GDM1 (cell line): Measurements from ENCODE around the gene NLRP13.
"Not testable (repeated sequence)": the region's sequence is repeated elsewhere in the genome, so short reads cannot be mapped to it uniquely, and the experiment has no call there.

Source experiments
- DNase-seq: peaks from one replicate; lab custom pipeline; 2025; lab: John Stamatoyannopoulos, UW

Gene NLRP13, protein sequence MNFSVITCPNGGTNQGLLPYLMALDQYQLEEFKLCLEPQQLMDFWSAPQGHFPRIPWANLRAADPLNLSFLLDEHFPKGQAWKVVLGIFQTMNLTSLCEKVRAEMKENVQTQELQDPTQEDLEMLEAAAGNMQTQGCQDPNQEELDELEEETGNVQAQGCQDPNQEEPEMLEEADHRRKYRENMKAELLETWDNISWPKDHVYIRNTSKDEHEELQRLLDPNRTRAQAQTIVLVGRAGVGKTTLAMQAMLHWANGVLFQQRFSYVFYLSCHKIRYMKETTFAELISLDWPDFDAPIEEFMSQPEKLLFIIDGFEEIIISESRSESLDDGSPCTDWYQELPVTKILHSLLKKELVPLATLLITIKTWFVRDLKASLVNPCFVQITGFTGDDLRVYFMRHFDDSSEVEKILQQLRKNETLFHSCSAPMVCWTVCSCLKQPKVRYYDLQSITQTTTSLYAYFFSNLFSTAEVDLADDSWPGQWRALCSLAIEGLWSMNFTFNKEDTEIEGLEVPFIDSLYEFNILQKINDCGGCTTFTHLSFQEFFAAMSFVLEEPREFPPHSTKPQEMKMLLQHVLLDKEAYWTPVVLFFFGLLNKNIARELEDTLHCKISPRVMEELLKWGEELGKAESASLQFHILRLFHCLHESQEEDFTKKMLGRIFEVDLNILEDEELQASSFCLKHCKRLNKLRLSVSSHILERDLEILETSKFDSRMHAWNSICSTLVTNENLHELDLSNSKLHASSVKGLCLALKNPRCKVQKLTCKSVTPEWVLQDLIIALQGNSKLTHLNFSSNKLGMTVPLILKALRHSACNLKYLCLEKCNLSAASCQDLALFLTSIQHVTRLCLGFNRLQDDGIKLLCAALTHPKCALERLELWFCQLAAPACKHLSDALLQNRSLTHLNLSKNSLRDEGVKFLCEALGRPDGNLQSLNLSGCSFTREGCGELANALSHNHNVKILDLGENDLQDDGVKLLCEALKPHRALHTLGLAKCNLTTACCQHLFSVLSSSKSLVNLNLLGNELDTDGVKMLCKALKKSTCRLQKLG

DNA sequence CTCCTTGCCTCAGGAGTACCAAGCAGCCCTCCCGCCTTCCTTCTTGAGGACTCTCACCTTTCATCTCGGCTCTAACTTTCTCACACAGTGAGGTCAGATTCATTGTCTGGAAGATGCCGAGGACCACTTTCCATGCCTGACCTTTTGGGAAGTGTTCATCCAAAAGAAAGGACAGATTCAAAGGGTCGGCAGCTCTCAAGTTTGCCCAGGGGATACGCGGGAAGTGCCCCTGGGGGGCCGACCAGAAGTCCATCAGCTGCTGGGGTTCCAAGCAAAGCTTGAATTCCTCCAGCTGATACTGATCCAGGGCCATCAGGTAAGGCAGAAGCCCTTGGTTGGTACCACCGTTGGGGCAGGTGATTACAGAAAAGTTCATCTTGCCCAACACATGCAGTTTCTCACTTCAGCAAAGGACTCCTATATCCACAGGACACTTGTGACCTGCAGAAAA is at the start of gene NLRP13:
TSS of gene NLRP13 (minus strand) at position 401 of the 451 bp plus-strand sequence. CDS start at position 376, 25 bp downstream.
- no peak for DNase-seq

DNA sequence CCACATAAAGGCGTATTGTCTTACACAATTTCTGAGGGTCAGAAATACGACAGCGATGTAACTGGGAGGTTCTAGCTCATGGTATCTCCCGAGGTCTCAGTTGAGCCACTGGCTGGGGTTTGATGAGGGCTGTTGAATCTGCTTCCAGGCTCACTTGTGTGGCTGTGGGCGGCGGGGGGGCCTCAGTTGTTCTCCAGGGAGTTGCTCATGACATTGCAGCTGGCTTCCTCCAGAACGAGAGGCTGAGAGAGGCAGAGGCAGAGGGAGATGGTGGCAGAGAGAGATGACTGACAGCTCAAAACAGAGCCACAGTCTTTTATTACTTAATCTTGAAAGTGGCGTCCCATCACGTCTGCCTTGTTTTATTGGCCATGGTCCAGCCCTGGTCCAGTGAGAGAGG is 48.3 kb upstream of the NLRP13 start:
- DNase-seq, result no peak

DNA sequence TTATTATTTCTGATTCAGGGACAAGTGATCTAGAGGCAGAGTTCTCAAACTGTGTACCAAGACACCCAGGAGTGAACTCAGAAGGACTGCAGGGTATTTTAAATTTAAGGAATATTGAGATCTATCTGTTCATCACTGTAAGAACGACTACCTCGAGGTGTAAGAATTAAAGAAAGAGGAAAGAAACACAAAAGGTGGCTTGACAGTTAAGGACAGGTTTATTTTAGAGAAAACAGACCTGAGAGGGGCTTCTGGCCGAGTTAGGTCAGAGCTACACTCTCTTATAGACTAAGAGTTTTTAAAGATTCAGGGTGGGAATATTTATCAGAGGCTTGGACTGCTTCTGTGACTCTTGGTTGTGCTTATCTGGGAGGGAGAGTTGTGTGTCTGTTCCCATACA is 41.8 kb upstream of the NLRP13 start:
- DNase-seq, result no peak

DNA sequence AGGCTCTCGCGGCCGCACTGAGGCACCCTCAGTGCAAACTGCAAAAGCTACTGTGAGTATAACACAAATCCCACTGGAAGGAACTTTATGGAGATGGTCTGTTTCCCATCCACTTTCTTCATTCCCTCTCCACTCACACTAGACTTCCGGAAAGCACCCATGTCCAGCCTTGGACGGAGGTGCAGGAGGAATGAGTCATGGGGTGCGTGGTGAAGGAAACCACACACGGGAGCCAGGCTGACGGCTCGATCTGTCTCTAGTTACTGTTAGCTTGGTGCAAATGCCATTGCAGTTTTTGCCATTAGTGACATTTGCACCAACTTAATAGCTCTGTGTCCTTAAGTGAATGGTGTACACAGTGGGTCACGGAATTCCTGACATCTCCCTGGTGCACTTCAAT is 30.1 kb upstream of the NLRP13 start:
- no peak for DNase-seq

DNA sequence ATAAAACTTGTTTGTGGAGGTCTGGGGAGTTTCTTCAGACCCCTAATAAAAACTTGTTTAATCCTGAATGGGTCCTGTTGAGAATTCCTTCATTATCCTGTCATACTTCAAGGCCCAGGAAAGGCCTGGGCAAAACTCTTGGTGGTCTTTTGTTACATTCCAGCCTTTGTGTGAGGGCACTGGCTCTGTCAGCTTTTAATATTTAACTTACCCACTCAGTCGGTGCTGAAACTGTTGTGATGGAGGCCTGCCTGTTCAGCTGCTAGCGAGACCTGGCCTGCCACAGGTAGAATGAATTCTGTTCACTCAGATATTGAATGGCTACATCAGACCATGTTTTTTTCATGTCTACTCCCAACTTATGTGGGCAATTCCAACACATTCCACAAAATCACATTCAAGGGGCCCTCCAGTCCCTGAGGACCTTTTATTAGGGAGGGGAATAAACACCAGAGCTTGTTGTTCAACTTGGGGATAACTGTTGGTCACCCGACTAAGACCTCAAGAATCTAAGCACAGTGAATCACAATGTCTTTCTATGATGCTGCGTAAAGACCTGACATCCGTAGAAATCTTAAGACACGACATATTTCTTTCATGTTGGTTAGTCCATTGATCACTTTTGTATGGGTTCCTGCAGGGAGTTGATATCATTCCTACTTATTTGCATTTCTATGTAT is 28.0 kb upstream of the NLRP13 start:
- DNase-seq, result no peak

DNA sequence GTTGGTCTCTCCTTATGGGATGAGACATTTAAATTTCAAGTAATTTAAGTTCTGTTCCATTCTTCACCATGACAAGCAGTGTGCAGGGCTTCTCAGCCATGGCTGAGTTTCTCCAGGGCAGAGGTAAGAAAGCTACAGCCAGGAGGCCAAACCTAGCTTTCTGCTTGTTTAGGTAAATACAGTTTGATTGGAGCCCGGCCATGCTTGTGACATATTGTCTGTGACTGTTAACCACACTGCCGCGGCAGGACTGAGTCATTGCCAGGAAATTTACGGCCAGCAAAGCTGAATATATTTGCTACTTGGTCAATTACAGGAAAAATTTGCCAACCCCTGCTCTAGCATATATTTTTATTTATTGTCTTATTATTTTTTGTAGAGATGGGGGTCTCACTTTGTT is 26.2 kb upstream of the NLRP13 start:
- DNase-seq, result no peak

DNA sequence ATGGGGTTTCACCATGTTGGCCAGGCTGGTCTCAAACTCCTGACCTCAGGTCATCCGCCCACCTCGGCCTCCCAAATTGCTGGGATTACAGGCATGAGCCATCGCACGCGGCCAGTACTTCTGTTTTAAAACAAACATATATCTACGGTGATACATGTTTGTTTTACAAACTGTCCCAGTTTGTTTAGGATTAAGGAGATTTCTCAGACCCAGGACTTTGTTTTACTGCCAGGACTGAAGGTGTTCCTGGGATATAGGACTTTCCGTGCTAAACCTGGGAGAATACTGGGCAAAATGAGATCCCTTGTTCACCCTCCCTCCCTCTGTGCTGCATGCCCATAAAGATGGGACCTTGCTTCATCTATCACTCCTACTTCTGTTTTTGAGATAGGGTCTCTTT is 24.3 kb upstream of the NLRP13 start:
- no peak for DNase-seq

DNA sequence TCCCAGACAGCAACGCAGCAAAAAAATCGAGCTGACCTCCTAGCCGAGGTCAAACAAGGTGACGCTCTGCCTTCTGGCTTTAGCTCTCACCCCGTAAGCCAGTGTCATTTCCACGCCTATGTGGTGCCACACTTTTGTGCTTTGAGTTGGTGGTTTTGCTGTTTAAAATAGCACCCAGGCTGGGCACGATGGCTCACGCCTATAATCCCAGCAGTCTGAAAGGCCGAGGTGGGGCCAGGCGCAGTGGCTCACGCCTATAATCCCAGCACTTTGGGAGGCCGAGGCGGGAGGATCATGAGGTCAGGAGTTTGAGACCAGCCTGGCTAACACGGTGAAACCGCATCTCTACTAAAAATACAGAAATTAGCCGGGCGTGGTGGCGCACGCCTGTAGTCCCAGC is 18.4 kb upstream of the NLRP13 start:
- DNase-seq, result not testable (repeated sequence)

DNA sequence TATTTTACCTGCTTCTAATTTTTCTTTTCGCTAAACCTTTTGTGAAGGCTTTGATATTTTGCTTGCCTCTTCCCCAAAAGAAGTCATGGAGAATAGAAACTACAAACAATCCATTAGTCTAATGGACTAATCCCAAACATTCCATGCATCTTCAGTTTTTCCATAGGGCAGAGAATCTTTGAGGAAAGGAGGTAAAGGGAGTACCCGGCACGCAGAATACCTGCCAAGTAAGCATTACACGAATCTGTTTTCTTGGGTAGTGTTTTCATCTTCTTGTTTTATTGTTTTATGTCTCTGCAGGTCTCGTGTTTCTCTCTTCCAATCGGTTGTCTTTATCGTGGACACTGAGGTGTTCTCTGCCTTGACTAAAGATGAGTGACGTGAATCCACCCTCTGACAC is 15.4 kb upstream of the NLRP13 start, which contains the start of gene NLRP8:
TSS of gene NLRP8 (plus strand) at position 301 of the 400 bp plus-strand sequence.
- DNase-seq, result no peak

DNA sequence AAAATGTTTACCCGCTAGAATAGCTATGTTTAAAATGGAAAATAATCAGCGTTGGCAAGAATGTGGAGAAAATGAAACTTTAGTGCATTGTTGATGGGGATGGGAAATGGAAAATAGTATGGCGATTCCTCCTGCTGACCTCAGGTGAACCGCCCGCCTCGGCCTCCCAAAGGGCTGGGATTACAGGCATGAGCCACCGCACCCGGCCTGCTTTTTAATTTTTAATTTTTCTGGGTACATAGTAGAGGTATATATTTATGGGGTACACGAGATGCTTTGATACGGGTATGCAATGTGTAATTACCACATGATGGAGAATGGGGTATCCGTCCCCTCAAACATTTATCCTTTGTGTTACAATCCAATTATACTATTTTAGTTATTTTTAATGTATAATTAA is 8.2 kb upstream of the NLRP13 start:
- DNase-seq, result no peak

DNA sequence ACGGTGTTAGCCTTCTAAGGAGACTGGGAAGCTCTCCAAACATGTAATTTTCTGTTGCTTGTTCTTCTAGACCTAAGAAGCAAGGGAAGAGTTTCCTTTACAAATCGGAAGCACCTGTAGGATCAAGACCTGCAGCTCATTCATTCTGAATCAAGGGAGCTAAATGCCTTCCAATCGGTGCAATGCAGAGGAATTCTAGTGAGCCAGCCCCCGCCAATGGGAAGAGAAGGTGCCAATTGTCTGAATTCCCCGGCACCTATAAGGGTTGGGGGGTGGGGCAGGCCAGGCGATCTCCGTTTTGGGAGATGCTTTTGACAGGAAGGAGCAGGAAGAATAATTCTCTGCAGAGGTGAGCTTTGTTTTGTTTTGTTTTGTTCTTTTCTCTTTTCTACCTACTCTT is 7.1 kb upstream of the NLRP13 start:
- no peak for DNase-seq

DNA sequence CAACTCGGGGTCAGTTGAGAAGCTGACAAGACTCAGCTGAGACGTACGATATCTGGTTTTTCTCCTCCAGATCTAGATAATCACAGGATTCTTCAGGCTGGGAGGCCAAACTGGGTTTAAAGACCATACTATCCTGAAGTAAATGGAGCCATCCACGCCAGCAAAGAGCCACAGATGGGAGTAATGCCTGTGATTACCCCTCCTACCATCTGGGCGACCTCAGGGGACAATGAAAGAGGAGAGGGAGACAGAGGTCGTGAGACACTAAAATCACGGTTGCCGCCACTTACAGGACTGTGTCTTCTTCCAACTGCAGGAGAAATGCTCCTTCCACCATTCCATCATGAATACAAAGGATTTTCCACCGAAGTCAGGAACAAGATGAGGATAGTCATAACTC is 3.1 kb upstream of the NLRP13 start:
- DNase-seq, result no peak

DNA sequence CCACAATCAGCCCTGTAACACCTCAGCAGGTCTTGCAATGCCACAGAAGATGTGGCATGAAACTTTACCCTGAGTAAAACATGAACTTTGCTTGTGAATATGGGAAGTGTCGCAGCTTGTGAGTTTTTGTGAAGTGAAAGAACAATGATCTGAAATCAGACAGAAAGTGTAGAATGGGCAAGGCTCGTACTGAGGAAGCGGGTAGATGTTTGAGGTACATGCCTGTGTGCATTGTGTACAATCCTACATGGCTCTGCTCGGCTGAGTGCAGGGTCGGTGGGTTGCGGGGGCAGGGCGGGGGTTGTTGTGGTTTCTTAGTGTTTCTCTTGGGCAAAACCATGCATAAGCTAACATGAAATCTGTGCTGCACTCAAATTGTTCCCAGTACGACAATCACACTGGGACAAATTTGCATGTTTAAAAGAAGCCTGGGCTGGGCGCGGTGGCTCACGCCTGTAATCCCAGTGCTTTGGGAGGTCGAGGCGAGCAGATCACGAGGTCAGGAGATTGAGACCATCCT is 1.1 kb downstream of the NLRP13 start:
- DNase-seq, result no peak

DNA sequence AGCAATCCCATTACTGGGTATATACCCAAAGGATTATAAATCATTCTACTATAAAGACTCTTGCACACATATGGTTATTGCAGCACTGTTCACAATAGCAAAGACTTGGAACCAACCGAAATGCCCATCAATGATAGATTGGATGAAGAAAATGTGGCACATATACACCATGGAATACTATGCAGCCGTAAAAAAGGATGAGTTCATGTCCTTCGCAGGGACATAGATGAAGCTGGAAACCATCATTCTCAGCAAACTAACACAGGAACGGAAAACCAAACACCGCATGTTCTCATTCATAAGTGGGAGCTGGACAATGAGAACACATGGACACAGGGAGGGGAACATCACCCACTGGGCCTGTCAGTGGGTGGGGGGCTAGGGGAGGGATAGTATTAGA is 2.9 kb downstream of the NLRP13 start:
- not testable (repeated sequence) for DNase-seq

DNA sequence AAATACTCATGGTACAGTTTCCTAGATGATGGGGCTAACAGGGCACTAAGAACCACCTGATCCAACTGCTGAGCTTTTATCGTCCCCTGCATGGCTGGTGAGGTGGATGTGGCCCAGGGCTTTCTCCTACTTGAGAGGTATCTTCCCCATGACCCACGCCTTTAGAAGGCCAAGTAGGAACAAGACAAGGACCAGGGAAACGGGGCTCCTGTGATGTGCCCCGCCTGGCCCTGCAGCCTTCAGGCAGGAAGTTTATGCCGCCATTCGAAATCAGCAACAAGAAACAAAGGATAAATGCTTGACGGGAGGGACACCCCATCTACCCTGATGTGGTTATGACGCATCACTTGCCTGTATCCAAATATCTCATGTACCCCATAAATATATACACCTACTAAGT is 4.1 kb downstream of the NLRP13 start:
- DNase-seq, result no peak

DNA sequence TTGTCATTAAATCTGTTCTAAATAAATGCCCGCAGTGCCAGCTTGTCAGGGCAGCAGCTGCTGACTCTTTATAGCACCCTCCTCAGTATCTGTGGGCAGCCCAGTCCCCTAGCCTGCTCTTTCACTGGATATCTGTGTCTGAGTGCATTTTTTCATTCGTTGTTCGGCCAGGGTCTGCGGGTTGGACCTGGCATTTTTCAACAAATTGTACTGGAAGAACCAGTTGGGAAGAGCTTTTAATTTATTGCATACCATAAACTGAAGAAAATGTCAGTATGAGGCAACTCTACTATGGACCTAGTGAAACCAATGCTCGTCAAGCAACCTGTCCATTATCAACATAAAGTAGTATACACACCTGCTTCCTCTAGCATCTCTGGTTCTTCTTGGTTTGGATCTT is 8.6 kb downstream of the NLRP13 start:
- DNase-seq, result no peak

DNA sequence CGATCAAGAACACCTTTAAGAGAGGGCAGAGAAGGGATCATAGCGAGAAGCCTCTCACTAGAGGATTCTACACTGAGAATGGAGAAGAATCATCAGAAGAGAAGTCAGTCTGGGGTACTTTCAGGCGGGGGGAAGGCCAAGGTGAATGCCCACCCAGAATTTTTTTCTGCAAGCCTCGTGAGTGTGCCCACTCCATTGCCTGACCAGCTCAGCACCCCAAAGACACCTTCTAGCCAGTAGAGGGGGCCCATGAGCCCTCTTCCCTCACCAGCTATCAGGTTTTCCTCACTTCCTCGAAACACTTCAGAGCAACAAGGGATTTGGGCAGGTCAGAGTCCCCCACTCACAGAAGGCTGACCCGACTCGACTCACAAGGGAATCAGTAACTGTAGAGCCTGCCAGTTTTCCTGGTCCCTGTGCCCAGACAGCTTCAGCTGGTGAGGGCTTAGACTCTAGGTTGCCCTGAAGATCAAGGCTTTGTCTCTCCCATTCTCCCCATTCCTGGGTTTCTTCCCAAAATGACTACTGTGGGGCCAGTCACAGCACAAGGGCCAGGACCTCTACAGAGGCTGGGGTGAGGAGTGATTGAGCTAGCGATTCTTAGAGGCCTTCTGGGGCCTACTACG is 18.4 kb downstream of the NLRP13 start:
- no peak for DNase-seq

DNA sequence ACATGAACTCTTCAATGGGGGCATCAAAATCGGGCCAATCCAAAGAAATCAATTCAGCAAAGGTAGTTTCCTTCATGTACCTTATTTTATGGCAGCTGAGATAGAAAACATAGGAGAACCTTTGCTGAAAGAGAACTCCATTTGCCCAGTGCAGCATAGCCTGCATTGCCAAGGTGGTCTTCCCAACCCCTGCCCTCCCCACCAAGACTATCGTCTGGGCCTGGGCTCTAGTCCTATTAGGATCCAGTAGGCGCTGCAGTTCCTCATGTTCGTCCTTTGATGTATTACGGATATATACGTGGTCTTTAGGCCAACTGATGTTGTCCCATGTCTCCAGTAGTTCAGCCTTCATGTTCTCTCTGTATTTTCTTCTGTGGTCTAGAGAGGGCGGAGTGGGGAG is 19.2 kb downstream of the NLRP13 start:
- DNase-seq, result no peak

DNA sequence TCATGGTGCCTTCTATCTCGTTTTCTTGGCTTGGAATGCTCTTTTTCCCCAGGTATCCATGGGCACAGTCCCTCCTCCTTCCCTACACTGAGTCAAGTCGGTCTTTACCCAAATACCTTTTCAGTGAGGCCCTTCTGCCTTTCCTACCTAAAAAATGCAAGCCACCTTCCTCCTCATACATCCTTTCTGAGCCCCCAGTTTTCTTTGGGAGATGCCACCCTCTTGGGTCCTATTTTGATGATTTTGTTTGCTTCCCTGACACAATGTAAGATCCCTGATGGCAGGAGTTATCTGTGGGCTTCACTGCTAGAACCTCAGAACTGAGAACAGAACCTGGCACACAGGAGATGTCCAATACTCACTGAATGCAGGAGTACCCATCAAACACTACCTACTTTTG is 22.3 kb downstream of the NLRP13 start:
- DNase-seq, result no peak

DNA sequence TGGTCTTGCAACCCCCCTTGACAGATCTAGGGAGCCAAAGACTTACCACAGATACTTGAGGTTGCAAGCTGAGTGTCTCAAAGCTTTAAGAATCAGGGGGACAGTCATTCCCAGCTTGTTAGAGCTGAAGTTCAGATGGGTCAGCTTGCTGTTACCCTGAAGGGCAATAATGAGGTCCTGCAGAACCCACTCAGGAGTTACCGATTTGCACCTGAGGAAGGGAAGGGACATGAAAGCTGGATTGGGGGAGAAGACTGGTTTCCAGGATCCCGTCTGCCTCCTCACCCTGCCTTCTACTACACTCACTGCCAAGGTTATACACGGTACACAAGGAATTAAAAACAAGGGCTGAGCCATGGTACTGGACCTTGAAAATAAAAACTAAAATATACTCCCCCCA is 24.4 kb downstream of the NLRP13 start:
- no peak for DNase-seq

DNA sequence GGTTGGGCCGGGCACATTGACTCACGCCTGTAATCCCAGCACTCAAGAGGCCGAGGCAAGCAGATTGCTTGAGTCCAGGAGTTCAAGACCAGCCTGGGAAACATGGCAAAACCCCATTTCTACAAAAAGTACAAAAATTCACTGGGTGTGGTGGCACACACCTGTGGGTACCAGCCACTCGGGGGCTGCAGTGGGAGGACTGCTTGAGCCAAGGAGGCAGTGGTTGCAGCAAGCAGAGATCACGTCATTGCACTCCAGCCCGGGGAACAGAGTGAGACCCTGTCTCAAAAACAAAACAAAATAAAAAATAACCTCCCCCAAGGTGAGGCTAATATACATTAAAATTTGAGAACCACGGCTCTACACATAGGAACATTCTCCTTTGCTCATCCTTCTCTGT is 24.9 kb downstream of the NLRP13 start:
- no peak for DNase-seq
